ENCODE data around the gene OR6F1. TPM values are rescaled to one million over a fixed set of nuclear protein-coding genes. Genes with fewer than 3 reads are reported as not detected.
"Not testable (repeated sequence)": the region's sequence is repeated elsewhere in the genome, so short reads cannot be mapped to it uniquely, and the experiment has no call there.

The OR6F1 gene
- total RNA-seq (2014; rRNA removed): not detected in 2 replicates
- not detected for Bru-seq, nascent RNA
- percentile 14 among the genes with signal in this experiment for BruChase-seq, experiment 1, labeled RNA remaining after a 6-hour chase
- not detected for BruChase-seq, experiment 2, labeled RNA remaining after a 2-hour chase
- long read RNA-seq: 0 reads

GRCh38 chr1:247716546-247716945 lies at the start of gene OR6F1:
Gene OR6F1 (minus strand): TSS chr1:247716646. CDS start chr1:247712755, 3,891 bp downstream.
- CTCF ChIA-PET: no interaction called here
- no peak within 1 kb of the TSS for H3K9ac ChIP-seq (ENCODE audit: low read length)
- BruUV-seq (replicated peaks): no TSS peak
- H3K4me2 ChIP-seq (ENCODE audit: low read length): no peak within 1 kb of the TSS
- no peak within 1 kb of the TSS for H3K4me3 ChIP-seq (ENCODE audit: low read length)
- H3K27ac ChIP-seq (ENCODE audit: low read length): no peak within 1 kb of the TSS
- H3K27me3 ChIP-seq (ENCODE audit: low read length): no peaks in the 10 kb centered on the region
- no peaks in the 10 kb centered on the region for H4K20me1 ChIP-seq (ENCODE audit: low read length)
- no peak for ATAC-seq
- 0 out of 2 replicates have a peak, but pooled peaks cover 10% of the 10 kb centered on the region for H3K9me3 ChIP-seq (ENCODE audit: low read length)
- no peaks in the 10 kb centered on the region for H3F3A ChIP-seq (ENCODE audit: low read length, unreplicated experiment)
- H3K36me3 ChIP-seq (ENCODE audit: low read depth, low read length): no peaks in the 10 kb centered on the region
- no peaks in the 10 kb centered on the region for H3K9me2 ChIP-seq (replicated peaks; ENCODE audit: low read length)
- H2AFZ ChIP-seq (ENCODE audit: low read length): no peak within 1 kb of the TSS
- TF ChIP-seq EZH2phosphoT487 (IDR thresholded peaks at IDR 0.05; ENCODE audit: borderline replicate concordance, low read length) (no peak), CTCF (conservative IDR thresholded peaks at IDR 0.05; ENCODE audit: low read depth, low read length) (no peak), EZH2 (IDR thresholded peaks at IDR 0.05; ENCODE audit: low read length, unreplicated experiment) (no peak)
- H3K79me2 ChIP-seq (ENCODE audit: low read length): no peaks in the 10 kb centered on the region
- POLR2A ChIA-PET (ENCODE audit: unreplicated experiment): no interaction called here
- no peaks in the 10 kb centered on the region for H3K4me1 ChIP-seq (ENCODE audit: insufficient read depth, low read length)
- intact Hi-C loops (cut with micrococcal nuclease): no loop called here
- DNase-seq: no peak

GRCh38 chr1:247760456-247760855 lies 44.0 kb upstream of the OR6F1 start, which contains the start of gene OR1C1:
Gene OR1C1 (minus strand): TSS chr1:247760556. CDS start chr1:247758406, 2,150 bp downstream.
- no peaks in the 10 kb centered on the region for H3K27me3 ChIP-seq (ENCODE audit: low read length)
- no peak within 1 kb of the TSS for H3K27ac ChIP-seq (ENCODE audit: low read length)
- DNase-seq: no peak
- ChIA-PET CTCF (no interaction called here), POLR2A (ENCODE audit: unreplicated experiment) (no interaction called here)
- H3K36me3 ChIP-seq (ENCODE audit: low read depth, low read length): no peaks in the 10 kb centered on the region
- H3K9me2 ChIP-seq (replicated peaks; ENCODE audit: low read length): no peaks in the 10 kb centered on the region
- H3K9me3 ChIP-seq (ENCODE audit: low read length): no peaks in the 10 kb centered on the region
- no peak within 1 kb of the TSS for H2AFZ ChIP-seq (ENCODE audit: low read length)
- H3K9ac ChIP-seq (ENCODE audit: low read length): no peak within 1 kb of the TSS
- TF ChIP-seq EZH2 (IDR thresholded peaks at IDR 0.05; ENCODE audit: low read length, unreplicated experiment) (no peak), EZH2phosphoT487 (IDR thresholded peaks at IDR 0.05; ENCODE audit: borderline replicate concordance, low read length) (no peak), CTCF (conservative IDR thresholded peaks at IDR 0.05; ENCODE audit: low read depth, low read length) (no peak)
- no peak within 1 kb of the TSS for H3K4me3 ChIP-seq (ENCODE audit: low read length)
- H3K4me1 ChIP-seq (ENCODE audit: insufficient read depth, low read length): no peaks in the 10 kb centered on the region
- intact Hi-C loops (cut with micrococcal nuclease): no loop called here
- H3F3A ChIP-seq (ENCODE audit: low read length, unreplicated experiment): no peaks in the 10 kb centered on the region
- ATAC-seq: no peak
- H3K79me2 ChIP-seq (ENCODE audit: low read length): no peaks in the 10 kb centered on the region
- H3K4me2 ChIP-seq (ENCODE audit: low read length): no peak within 1 kb of the TSS
- BruUV-seq (replicated peaks): no TSS peak
- no peaks in the 10 kb centered on the region for H4K20me1 ChIP-seq (ENCODE audit: low read length)

- H3F3A ChIP-seq (ENCODE audit: low read length, unreplicated experiment); H3K27ac ChIP-seq (ENCODE audit: low read length); CTCF ChIA-PET; H3K4me3 ChIP-seq (ENCODE audit: low read length); H4K20me1 ChIP-seq (ENCODE audit: low read length); H3K27me3 ChIP-seq (ENCODE audit: low read length); POLR2A ChIA-PET (ENCODE audit: unreplicated experiment); H3K79me2 ChIP-seq (ENCODE audit: low read length); H3K4me2 ChIP-seq (ENCODE audit: low read length); H2AFZ ChIP-seq (ENCODE audit: low read length); H3K9me2 ChIP-seq (replicated peaks; ENCODE audit: low read length); H3K9ac ChIP-seq (ENCODE audit: low read length); H3K4me1 ChIP-seq (ENCODE audit: insufficient read depth, low read length); H3K9me3 ChIP-seq (ENCODE audit: low read length); H3K36me3 ChIP-seq (ENCODE audit: low read depth, low read length); BruUV-seq (replicated peaks); intact Hi-C loops (cut with micrococcal nuclease): not testable (repeated sequence)
- DNase-seq (peak; percentile 85), ATAC-seq (peak; percentile 91)
Measured at GRCh38 chr1:247754311-247754710, 37.9 kb upstream of the OR6F1 start.

Measured in PC-3 (cell line).